Raji (cell line): ENCODE results near the gene THSD4.

Source experiments
- POLR2A ChIP-seq: IDR thresholded peaks from 2 replicates; pipeline ENCODE4 v1.6.1; 2011; ENCODE audit warnings: low read depth, low read length, control low read depth; ENCODE audit not compliant: insufficient read depth

The THSD4 gene

DNA sequence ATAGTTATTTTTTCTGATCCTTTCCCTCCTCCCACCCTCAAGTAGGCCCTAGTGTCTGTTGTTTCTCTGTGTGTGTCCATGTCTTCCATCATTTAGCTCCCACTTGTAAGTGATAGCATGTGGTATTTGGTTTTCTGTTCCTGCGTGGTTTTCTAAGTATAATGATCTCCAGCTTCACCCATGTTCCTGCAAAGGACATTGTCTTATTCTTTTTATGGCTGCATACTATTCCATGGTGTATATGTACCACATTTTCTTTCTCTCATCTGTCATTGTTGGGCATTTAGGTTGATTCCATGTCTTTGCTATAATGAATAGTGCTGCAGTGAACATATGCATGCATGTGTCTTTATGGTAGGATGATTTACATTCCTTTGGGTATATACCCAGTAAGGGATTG, 549.4 kb downstream of the THSD4 start:
- no peak for TF ChIP-seq POLR2A

GRCh38 chr15:71666763-71667620, 551.7 kb downstream of the THSD4 start:
- TF ChIP-seq POLR2A, result no peak

- no peak for TF ChIP-seq POLR2A
Measured at GRCh38 chr15:71669688-71670087, 554.4 kb downstream of the THSD4 start.

- TF ChIP-seq POLR2A, result no peak
Measured at GRCh38 chr15:71674354-71674753, 559.1 kb downstream of the THSD4 start.

- TF ChIP-seq POLR2A, result no peak
Measured at GRCh38 chr15:71677352-71677751, 562.1 kb downstream of the THSD4 start.

DNA sequence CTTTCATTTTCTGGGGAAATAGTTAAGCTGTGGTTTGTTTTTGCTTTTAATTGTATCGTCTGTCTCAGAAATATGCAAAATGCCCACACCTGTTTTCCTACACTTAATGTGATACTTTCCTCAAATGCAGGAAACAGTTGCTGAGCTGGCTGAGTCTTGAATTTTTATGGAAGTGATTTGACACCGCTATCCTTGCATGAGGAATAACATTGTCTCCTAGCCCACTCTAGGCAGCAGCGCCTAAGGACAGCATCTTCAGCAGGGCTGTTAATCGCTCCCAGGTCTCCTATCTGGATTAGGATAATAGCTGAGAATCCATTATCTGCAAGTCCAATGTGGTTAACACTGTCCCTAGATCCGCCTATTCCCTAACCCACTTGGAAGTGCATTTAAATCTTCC, 562.5 kb downstream of the THSD4 start:
- TF ChIP-seq POLR2A, result no peak

DNA sequence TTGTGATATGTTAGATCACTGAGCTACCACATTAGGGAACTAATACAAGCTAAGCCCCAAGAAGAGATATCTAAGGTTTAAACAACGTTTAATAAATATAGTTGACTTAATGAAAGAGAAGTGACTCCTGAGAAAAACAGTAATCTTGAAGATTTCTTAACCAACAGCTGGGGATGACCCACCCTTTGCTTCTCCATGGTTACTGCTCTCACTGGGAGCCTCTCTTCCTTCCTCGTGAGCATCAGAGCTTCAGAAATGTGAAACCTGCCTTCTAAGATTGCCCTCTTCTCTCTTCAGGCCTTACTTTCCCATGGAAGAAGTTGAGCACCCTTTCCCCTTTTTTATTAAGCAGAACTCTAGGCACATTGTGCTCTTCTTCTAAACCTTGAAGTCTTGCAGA, 562.9 kb downstream of the THSD4 start:
- TF ChIP-seq POLR2A, result no peak

- no peak for TF ChIP-seq POLR2A
Measured at GRCh38 chr15:71678605-71679004, 563.3 kb downstream of the THSD4 start.

DNA sequence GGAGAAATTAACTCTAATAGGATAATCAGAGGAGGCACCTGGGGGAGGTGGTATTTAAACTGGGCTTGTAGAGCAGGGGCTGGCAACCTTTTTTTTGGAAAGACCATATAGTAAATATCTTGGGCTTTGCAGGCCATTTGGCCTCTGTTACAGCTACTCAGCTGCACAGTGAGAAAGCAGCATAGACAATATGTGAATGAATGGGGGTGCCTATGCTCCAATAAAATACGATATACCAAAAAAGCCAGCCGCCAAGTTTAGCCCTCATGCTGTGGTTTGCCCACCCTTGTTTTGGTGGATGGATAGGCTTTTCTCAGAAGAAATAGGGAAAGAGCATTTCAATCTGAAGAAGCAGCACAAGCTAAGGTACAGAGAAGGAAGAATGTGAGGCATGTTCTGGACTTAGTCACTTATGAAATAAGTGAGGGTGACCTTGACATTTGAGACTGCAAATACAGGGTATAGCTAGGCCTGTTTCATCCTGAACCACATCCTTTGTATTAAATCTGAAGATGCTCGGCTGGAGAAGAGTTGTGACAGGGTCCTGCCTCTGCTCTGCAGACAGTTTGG, 564.0 kb downstream of the THSD4 start:
- no peak for TF ChIP-seq POLR2A

- no peak for TF ChIP-seq POLR2A
Measured at GRCh38 chr15:71679793-71680353, 564.6 kb downstream of the THSD4 start.

DNA sequence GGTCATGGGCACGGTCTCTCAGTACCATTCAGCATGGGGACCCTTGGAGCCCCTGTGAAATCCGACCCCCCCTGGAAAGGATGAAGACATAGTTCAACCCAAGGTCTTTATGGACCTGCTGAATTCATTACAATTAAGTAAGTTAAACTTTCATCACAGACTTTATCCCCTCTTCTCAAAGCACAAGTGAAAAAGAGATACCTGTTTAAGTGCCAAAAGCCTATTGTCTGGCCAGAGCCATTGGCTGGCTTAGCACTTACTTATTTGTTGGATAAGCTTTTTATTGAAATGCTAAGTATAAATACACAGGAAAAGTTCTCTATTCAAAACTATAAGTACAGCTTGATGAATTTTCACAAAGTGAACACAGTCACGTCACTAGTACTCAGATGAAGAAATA, 566.7 kb downstream of the THSD4 start:
- no peak for TF ChIP-seq POLR2A

- TF ChIP-seq POLR2A, result no peak
Measured at GRCh38 chr15:71683411-71684274, 568.4 kb downstream of the THSD4 start.

DNA sequence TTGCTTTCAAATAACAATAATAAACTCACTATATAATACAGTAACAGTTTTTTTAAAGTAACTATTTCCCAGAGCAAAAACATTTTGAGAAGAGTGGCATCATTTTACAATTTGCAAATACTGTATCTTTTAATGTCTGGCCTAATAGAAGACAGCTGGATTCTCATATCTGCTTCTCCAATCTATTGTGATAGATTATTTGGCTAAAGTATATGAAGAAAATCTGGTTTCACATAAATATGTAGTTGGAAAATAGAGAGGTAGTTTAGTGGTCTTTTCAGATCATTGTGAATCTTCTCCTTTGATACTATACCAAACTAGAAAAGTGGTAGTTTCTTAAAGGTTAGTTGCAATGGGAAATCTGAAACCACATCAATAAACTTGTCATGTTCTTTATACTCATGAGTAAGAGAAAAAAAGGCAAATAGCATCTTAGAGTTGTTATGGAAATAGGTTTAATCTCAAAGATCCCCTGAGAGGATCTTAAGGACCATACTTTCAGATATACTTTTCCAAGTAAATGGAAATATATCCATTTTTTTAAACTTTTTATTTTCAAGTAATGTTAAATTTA, 570.2 kb downstream of the THSD4 start:
- no peak for TF ChIP-seq POLR2A

GRCh38 chr15:71686221-71687050, 571.2 kb downstream of the THSD4 start:
- TF ChIP-seq POLR2A, result no peak
